Retinal pigment epithelial cell (primary cell): Measurements from ENCODE around the gene FNBP1L.
"Not testable (repeated sequence)": the region's sequence is repeated elsewhere in the genome, so short reads cannot be mapped to it uniquely, and the experiment has no call there.

Experiments used
- DNase-seq: peaks from one replicate; pipeline ENCODE4 v3.0.0-alpha.2; 2010; ENCODE audit warnings: low read depth
- H3K4me3 ChIP-seq: 2 replicates; pipeline ENCODE4 v1.5.1; 2011; ENCODE audit warnings: mild to moderate bottlenecking, low read length, control low read depth, moderate library complexity
- TF ChIP-seq, protein P1 (sequence below): conservative IDR thresholded peaks from 2 replicates; pipeline ENCODE4 v1.5.1; 2011; ENCODE audit warnings: low read depth, low read length, control low read depth, inconsistent platforms

The FNBP1L gene

DNA sequence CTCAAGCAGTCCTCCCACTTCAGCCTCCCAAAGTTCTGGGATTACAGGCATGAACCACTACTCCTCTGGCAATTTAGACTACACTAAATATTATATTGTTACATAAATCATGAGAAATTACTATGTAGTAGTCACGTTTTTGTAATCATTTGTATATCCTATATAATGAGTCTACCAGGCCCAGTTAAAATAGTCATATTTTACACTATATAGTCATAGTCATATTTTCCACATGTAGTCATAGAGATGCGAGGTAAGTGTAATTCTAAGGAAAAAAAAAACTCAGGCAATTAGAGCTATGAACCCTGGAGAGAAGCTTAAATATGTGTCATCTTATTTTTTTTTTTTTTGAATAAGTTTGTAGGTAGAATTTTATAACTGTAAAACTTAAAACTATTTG is 90.0 kb downstream of the FNBP1L start:
- TF ChIP-seq, protein P1, sequence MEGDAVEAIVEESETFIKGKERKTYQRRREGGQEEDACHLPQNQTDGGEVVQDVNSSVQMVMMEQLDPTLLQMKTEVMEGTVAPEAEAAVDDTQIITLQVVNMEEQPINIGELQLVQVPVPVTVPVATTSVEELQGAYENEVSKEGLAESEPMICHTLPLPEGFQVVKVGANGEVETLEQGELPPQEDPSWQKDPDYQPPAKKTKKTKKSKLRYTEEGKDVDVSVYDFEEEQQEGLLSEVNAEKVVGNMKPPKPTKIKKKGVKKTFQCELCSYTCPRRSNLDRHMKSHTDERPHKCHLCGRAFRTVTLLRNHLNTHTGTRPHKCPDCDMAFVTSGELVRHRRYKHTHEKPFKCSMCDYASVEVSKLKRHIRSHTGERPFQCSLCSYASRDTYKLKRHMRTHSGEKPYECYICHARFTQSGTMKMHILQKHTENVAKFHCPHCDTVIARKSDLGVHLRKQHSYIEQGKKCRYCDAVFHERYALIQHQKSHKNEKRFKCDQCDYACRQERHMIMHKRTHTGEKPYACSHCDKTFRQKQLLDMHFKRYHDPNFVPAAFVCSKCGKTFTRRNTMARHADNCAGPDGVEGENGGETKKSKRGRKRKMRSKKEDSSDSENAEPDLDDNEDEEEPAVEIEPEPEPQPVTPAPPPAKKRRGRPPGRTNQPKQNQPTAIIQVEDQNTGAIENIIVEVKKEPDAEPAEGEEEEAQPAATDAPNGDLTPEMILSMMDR = no peak
- H3K4me3 ChIP-seq = no peak overlapping the region
- no peak for DNase-seq

DNA sequence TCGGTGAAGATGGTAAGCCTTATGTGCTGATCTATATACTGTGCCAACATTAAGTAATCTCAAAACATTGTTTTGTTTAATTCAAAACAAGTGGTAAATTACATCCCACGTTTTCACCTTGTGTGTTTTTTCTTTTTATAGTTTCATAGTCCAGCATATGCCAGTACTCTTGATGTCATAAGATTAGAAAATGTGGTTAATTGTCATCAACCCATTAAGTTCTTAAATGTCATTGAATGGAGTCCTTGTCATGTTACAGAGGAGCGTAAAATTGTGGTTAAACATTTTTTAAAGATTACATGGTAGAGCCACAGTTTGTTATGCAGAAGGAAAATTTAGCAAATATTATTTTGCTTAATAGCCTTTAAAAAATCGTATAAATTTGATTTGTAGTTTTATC is 93.1 kb downstream of the FNBP1L start:
- TF ChIP-seq, protein P1 = no peak
- H3K4me3 ChIP-seq = no peak overlapping the region
- DNase-seq = no peak

DNA sequence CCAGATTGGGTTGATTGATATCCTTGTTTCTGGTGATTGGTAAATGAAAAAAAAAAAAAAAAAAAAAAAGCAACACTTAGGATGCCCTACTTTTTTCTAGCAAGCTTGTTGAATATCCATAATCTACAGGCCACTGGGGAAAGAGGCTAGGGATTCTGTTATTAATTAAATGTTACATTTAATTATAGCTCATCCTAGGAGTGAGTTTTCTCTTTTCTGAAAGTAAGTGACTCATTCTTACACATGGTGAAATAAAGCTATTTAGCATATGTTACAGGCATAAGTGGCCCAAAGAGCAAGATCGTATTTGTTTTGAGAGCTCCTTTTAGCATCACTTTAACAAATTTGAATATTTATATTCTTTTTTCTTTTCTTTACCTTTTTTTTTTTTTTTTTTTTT is 94.5 kb downstream of the FNBP1L start:
- no peak overlapping the region for H3K4me3 ChIP-seq
- DNase-seq = no peak
- TF ChIP-seq, protein P1 = no peak

DNA sequence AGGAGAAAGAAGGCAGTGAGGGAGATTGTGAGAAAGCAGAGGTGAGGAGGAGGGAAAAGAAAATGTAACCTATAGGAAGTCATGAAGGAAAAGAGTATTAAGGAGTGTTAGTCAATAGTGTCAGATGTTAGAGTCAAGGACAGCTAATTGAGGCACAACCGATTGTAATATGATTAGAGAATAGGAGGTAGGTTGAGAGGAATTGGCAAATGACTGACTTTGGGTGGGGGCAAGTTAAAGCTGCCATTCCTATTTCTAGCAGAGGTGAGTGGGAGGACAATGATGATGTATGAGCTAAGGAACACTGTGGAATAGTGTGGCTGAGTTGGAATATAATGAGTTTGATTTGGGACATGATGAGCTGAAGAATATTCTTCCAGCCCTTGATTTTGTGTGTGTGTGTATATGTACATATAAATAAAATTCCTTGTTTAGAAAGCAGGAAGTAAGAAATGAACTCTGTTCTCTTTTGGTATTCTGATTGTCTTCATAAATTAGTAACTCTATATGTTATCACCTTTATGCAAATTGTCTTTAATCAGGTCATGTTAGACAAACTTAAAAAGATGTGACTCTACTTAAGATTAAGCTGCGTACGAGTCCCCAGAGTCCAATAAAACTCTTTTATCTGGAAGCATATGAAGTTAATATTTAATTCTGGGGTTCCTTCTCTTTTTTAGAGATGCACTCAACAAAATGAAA is 98.4 kb downstream of the FNBP1L start:
- DNase-seq = no peak
- TF ChIP-seq, protein P1 = no peak
- no peak overlapping the region for H3K4me3 ChIP-seq

DNA sequence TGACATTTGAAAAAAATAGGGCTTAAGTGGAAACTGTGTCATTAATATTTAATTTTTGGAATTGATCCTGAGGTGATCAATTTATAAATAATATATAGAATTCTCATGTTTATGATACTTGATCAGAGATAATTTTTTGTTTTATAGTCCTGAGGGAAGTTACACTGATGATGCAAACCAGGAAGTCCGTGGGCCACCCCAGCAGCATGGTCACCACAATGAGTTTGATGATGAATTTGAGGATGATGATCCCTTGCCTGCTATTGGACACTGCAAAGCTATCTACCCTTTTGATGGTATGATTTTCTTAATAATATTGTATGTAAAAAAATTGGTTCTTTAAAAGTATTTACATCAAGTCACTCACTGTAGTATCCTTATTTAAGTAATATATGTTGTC is 101.2 kb downstream of the FNBP1L start:
- no peak for DNase-seq
- no peak overlapping the region for H3K4me3 ChIP-seq

DNA sequence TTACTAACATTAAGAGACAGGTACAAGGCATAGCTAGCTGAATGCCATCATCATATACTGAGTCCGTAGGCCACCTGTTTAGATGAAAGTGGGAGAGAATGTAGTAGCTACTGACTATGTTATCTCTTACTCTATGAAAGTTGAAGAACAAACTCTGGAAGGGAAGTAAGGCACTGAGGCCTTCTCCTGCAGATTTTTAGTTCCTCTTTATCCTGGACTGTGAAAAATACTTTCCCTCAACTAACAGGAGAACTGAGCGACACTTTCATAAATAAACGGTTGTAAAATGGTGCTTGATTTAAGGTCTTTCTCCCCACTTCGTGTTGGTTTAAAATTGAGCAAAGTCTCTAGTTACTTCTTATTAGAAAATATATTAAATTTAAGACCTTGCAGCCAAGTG is 101.9 kb downstream of the FNBP1L start:
- H3K4me3 ChIP-seq = no peak overlapping the region
- TF ChIP-seq, protein P1 = no peak
- DNase-seq = no peak

More for the DNA sequence above, 101.2 kb downstream of the FNBP1L start:
- TF ChIP-seq, protein P1 = no peak

DNA sequence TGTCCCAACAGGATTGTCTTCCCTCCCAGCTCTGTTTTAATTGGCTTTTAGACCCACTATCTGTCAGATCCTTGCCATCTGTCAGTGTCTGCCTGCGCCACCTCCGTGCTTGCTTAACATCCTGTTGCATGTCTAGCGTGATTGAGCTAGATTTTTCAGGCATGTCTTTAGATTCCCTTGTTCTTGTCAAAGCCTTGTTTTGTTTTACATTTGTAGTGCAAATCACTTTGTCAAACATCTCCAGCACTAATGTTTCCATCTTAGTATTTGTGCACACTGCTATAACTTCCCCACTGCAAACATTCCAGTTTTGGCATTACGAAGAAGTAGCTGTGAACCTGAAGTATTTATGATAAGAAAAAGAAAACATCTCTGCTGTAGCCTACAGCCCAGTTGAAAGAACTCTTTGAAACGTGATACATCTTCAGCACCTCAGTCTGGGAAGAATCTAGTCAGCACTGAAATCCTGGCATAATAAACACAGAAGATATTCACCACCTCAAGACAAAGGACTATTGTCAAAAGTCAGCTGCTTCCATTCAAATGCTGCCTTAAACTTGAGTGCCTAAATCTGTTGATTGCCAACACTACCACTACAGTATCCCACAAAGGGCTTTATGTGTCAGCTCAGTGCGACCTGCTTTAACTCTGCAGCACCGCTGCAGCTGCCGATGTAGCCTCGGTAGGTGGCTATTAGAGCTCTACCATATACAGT is 105.0 kb downstream of the FNBP1L start:
- TF ChIP-seq, protein P1 = no peak
- peak; percentile 34 for DNase-seq
- H3K4me3 ChIP-seq = no peak overlapping the region

DNA sequence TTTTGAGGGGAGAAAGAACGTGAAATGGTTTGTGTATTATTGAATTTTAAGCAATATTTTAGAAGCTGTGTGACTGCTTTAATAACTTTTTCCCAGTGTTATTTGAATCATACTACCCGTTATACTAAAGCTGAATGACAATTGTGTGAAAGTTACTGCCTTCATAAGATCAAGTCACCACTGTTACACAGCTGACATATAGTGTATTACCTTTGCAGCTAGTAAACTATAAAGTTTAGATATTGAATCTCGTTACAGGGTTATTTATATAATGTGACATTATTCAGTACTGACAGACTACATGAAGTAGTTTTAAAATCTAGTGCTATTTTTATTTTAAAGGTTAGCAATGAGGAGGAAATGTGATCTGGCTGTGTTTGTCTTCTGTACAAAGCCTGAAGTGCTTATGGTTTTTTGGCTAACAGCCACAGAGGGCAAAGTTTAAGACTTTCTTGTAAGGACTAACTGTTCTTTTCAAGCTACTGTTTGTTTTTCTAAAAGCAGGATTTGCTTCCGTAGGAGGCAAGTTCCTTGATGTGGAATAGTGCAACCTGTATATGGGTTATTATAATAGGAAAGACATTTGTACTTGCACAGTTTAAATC is 106.1 kb downstream of the FNBP1L start:
- not testable (repeated sequence) for H3K4me3 ChIP-seq
- peak; percentile 38 for DNase-seq
